HG02588 (cell line): Measurements from ENCODE around the gene FRMD8.

Experiments
- ATAC-seq: cut with Tn5 transposase; IDR thresholded peaks from one replicate; pipeline ENCODE4 v1.9.1; 2021; ENCODE audit warnings: mild to moderate bottlenecking, moderate library complexity; ENCODE audit not compliant: unreplicated experiment

The FRMD8 gene, protein sequence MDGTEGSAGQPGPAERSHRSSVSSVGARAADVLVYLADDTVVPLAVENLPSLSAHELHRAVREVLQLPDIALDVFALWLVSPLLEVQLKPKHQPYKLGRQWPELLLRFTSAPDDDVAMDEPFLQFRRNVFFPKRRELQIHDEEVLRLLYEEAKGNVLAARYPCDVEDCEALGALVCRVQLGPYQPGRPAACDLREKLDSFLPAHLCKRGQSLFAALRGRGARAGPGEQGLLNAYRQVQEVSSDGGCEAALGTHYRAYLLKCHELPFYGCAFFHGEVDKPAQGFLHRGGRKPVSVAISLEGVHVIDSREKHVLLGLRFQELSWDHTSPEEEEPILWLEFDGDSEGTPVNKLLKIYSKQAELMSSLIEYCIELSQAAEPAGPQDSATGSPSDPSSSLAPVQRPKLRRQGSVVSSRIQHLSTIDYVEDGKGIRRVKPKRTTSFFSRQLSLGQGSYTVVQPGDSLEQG

DNA sequence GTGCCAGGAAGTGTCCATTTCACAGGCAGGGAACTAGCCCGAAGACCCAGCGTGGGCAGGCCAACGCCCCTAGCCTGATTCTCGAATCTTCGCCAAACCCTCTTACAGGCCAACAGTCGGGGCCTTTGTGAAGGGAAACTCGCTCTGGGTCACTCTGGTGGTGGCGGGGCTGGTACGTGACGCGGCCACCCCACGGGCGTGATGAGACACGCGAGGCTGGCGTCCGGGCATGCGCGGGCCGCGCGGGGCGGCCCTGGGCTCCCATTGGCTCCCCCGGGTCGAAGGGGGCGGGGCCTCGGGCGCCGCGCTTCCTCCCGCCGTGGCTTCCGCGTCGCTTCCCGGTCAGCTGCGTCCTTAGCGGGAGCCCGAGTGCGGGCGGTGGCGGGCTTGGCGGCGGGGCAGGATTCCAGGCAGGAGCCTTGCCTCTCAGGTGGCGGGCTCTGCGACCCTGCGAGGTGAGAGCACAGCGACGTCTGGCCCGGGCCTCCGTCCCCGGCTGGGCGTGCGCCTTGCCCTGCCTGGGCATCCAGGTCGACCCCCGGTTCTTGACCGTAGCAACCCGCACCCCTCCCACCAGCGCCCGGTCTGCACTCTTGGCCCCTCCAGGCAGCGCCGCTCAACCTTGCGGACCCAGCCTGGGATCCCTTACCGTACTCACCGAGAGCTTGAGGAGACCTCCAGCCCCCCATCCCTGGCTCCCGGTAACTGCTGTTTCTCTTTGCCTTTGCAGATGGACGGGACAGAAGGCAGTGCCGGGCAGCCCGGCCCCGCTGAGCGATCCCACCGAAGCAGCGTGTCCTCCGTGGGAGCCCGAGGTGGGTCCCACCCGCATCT is at the start of gene FRMD8:
Gene FRMD8 (plus strand): TSS at position 331 of the 834 bp plus-strand sequence. CDS start 400 bp downstream, at position 731.
- peak; percentile 48 for ATAC-seq

DNA sequence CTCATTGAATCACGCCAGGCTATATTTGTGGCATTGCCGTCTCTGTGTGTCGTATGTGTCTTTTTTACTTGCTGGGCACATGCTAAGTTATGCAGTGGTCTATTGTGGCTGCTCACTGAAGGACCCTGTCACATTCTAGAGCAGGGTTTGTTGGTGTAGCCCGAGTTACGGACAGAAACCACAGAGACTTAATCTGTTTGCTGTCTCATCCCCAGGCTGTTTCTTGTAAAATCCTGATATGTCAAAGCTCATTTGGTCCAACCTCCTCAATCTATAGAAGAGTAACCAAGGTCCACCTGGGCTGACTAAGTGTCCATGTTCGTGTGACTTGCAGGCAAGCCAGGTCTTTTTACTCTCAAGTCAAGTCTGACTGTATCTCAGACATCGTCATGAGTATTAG is 47.8 kb upstream of the FRMD8 start:
- ATAC-seq = no peak

DNA sequence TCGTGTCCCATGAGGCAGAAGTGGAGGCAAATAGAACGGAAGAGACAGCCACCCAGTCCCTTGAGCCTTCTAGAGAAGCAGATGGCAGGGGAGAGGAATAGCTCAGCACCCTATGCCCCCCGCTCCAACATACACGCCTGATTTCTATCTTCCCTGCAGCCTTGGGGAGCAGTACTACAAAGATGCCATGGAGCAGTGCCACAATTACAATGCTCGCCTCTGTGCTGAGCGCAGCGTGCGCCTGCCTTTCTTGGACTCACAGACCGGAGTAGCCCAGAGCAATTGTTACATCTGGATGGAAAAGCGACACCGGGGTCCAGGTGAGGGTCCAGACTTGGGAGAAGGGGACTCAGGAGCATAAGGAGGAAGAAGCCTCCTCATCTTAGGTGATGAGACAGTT is 46.2 kb upstream of the FRMD8 start:
- no peak for ATAC-seq

DNA sequence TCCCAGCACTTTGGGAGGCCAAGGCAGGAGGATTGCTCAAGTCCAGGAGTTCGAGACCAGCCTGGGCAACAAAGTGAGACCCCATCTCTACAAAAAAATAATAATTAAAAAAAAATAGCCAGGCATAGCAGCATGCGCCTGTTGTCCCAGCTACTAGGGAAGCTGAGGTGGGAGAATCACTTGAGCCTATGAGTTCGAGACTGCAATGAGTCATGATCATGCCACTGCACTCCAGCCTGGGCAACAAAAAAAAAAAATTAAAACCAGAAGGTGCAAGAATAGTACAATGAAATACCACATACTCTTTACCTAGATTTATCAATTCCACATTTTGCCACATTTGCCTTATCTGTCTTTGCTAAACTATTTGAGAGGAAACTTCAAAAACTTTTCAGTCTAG is 44.6 kb upstream of the FRMD8 start:
- no peak for ATAC-seq

DNA sequence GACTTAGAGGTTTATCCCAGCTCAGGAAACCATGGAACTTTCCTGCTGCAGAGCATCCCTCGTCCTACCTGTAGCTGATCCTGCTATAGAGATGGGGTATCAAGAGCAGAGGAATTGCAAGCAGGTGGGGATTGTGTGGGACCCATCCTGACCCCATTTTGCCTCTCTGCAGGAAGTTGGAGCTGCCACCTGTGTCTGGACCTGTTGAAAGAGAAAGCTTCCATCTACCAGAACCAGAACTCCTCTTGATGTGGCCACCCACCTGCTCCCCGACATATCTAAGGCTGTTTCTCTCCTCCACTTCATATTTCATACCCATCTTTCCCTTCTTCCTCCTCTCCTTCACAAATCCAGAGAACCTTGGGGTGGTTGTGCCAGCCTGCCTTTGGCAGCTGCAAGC is 34.9 kb upstream of the FRMD8 start:
- no peak for ATAC-seq

DNA sequence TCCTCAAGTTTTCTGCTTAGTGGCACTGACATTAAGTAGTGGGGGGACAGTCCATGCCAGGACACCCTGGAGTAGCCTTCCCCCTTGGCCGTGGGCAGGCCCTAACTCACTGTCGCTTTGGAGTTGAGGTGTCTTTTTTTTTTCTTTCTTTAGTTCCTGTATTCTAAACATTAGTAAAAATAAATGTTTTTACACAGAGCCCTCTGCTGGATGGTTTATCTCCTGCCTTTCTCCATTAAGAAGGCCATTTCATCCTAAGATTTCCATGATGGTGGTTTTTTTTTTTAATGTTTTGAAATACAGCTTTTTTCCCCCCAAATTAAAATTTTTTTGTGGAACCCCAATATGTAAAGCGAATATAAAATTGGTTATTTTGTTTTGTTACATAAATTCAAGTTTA is 33.7 kb upstream of the FRMD8 start:
- ATAC-seq = no peak

DNA sequence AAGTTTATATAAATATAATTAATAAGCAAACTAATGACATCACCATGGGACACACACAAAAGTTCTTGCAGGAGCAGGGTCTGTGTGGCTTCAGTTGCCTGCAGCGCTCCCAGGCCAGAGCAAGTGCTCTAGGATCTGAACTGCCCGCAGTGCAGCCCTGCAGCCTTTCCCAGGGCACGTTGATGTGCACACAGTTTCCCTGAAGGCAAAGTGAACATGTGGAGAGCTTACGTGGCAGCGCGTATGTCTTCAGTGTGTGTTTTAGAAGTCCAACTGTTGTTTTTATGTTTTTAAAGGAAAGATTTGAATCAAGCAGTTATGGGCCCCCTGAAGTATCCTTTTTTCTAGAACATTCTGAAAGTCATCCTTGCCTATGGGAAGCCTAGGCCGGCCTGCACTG is 33.1 kb upstream of the FRMD8 start:
- ATAC-seq = no peak

DNA sequence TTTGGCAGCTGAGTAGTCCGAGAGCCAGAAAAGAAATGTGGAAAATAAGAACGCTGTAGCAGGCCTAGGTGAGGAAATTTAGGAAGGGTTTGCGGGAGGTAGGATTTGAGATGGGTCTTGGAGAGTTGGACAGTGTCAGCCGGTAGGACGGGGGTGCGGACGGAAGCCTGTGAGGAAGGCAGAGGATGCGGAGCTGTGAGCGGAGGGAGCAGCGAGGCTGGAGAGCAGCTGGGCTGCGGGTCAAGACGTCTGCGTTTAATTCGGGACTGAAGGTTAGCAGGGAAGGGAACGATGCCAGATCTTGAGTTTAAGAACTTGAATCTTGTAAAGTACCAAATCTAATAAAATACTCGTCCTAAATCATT is 32.6 kb upstream of the FRMD8 start:
- no peak for ATAC-seq

DNA sequence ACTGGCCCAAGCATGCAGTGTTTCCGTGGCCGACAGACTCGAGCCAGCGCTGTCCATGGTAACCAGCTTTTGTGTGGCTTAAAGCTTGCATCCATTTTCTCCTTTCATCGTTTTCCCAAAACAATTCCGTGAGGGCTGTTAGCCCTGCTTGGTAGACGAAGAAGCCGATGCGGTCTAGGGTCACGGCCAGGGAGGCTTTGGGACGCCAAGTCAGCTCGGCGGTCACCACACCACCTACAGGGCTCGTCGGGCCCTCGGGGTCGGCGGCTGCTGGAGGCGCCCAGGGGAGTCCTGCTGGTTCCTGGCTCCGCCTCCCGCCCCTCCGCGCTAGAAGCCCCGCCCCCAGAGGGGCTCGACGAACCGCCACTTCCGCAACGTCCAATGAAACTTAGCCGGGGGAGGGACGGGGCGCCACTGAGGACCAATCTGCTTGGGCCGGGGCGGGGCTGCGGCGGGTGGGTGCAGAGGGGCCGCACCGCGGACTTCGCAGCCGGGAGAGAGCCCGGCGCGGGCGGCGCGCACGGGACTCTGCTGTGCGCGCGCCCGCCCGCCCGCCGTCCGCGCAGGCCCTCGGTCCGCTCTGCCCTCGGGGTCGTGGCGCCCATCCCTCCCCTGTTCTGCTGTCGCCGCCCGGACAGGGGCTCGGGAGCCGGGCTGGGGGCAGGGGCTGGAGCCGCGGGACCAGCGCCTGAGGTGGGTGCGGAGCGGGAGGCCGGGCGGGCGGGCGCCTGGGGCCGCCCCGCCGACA is 32.0 kb upstream of the FRMD8 start, which contains the start of gene TIGD3:
Gene TIGD3 (plus strand): TSS at position 487 of the 748 bp plus-strand sequence. CDS start 1,058 bp downstream, outside the sequence.
- ATAC-seq = peak; percentile 85

DNA sequence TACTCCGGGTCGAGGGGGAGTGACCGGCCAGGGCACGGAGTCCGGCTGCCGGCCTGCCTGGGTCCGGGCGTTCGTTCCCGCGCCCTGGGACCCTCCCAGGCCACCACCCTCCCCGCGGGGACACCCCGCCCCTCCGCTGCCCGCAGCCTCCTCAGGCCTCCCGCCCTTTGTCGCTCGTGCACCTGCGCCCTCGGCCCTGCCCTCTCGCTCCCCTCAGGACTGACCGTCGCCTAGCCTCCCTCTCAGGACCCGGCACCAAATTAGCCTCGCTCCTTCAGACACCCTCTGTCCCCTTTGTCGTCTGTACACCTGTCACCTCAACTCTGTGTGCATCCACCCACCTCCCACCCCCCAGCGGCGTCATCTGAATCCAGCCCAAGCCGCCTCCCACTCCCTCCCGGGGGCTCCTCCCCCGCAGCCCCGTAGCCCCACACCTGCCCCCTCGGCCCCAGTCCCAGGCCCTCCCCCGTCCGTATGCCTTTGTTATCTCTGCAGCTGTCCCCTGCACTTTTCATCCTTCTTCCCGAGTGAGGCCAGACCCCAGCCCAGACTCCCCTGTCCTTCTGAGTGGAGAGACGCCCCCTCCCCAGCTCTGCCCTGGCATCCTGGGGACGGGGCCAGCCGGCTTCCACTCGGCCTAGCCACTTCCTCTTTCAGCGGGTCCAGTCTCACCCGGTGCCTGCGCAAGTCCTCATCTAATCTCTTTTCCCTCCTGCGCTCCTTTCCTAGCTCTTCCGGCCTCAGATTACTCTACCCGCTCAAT is 31.2 kb upstream of the FRMD8 start:
- ATAC-seq = peak; percentile 25

DNA sequence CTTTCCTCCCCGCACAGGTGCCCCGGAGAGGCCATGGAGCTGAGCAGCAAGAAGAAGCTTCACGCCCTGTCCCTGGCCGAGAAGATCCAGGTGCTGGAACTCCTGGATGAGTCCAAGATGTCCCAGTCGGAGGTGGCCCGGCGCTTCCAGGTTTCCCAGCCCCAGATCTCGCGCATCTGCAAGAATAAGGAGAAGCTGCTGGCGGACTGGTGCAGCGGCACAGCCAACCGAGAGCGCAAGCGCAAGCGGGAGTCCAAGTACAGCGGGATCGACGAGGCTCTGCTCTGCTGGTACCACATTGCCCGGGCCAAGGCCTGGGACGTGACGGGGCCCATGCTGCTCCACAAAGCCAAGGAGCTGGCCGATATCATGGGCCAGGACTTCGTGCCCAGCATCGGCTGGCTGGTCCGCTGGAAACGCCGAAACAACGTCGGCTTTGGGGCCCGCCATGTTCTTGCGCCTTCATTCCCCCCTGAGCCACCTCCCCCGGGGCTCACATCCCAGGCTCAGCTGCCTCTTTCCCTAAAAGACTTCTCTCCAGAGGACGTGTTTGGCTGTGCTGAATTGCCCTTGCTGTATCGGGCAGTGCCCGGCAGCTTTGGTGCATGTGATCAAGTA is 30.6 kb upstream of the FRMD8 start:
- no peak for ATAC-seq

DNA sequence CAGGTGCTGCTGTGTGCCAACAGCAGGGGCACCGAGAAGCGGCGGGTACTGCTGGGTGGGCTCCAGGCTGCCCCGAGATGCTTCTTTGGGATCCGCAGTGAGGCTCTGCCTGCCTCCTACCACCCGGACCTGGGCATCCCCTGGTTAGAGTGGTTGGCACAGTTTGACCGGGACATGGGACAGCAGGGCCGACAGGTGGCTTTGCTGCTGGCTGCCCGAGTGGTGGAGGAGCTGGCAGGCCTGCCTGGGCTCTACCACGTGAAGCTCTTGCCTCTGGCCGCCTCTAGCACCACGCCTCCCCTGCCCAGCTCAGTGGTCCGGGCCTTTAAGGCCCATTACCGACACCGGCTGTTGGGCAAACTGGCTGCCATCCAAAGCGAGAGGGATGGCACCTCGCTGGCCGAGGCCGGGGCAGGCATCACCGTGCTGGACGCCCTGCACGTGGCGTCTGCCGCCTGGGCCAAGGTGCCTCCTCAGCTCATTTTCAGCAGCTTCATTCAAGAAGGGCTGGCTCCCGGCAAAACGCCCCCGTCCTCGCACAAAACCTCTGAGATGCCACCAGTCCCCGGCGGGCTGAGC is 30.0 kb upstream of the FRMD8 start:
- no peak for ATAC-seq

DNA sequence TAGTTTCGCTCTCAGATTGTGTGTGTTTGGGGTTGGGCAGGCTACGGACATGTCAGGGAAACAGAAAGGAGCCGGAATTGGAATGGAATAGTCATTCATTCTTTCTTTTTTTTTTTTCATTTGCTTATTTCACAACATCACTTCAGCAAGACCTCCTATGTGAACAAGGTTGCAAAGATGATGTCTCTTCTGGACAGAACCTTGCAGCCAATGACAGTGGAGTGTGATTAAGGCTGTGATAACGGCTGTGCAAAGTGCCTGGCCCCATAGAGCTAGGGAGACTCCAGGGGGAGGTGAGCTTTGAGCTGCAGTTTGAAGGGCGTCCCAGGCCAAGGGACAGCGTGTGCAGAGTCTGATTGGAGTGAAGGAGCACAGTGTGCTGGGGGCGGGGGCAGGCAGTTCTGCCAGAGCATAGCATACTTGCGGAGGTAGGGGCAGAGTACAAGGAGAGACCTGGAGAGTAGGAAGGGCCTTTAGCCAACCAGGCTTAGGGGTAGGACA is 28.5 kb upstream of the FRMD8 start:
- no peak for ATAC-seq

DNA sequence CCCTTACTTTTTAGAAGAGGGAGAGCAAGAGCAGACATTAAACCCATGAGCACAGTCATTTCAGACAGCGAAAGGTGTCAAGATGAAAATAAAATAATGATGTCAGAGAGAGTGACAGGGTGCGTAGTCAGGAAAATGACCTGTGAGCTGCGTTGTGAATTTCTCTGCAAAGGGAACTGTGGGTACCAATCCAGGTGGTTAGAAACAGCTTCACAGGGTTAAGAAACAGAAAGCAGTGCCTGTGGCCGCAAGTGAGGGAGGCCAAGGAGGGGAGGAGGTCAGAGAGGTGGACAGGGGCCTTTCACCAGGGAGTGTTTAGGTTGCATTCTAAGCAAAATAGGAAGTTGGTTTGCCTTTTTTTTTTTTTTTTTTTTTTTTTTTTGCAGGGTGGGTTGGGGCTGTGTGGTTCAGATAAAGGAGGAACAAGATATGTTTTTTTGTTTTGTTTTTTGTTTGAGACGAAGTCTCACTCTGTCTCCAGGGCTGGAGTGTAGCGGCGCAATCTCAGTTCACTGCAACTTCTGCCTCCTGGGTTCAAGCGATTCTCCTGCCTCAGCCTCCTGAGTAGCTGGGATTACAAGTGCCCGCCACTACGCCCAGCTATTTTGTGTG is 24.0 kb upstream of the FRMD8 start:
- no peak for ATAC-seq

DNA sequence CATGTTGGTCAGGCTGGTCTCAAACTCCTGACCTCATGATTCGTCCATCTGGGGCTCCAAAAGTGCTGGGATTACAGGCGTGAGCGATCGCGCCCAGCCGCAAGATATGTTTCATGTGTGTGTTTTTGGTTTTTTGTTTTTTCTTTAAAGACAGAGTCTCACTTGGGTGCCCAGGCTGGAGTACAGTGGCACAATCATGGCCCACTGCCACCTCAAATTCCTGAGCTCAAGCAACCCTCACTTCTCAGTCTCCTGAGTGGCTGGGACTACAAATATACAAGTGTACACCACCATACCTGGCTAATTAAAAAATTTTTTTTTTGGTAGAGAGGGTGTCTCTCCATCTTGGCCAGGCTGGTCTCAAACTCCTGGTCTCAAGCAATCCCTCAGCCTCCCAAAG is 23.5 kb upstream of the FRMD8 start:
- ATAC-seq = no peak

DNA sequence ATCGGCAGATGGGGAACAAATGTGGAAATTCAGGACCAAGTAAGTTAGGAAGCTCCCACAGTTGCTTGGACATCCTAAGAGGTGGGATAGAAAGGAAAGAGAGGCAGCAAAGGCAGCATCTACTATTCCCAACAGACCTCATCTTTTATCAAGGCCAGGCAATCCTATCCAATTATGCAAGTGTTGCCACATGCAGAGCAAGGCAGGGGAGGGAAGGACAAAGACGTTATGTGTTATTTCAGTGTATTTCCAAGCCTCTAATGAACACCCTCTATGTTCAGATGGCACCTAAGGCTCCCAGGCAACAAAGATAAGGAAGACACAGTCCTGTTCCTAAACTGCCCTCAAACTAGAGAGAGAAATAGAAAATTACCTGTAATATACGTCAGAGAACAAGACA is 22.7 kb upstream of the FRMD8 start:
- no peak for ATAC-seq

DNA sequence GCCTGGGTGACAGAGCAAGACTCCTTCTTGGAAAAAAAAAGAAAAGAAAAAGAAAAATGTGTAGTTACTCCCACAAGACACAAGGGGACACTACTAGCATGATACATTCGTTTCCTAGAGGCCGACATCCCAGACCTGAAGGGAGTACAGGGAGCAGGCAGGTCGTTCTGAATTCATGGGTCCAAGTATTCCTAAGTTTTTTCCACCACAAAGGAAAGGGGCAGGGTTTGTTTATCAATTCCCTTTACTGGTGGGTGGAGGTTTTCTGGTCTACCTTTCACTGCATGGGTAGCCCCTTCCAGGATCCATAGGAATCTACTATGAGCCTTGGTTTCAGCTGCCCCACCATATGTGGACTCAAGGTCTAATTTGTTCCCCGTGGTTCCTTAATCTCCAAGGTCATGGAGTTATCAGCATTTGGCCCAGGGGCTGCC is 20.1 kb upstream of the FRMD8 start:
- no peak for ATAC-seq

DNA sequence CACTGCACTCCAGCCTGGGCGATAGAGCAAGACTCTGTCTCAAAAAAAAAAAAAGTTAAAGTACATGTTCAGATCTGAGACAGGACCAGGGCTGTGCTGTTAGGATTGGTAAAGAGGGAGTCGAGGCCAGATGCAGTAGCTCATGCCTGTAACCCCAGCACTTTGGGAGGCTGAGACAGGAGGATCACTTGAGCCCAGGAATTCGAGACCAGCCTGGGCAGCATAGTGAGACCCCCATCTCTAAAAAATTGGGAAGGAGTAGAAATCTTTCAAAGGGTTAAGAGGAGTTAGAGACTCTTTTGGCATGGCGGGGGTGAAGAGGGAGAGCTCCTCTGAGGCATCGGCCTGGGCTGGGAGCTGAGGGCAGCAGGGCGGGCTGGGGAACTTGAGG is 15.8 kb upstream of the FRMD8 start:
- no peak for ATAC-seq
